GM18502 (cell line): ENCODE results near the gene LTBP3.
A peak's percentile ranks its signal among the peaks of the same experiment; 100 is the strongest.
"Not testable (repeated sequence)": the region's sequence is repeated elsewhere in the genome, so short reads cannot be mapped to it uniquely, and the experiment has no call there.

ENCODE experiments used
- ATAC-seq: cut with Tn5 transposase; IDR thresholded peaks from one replicate; pipeline ENCODE4 v1.9.1; 2021; ENCODE audit warnings: mild to moderate bottlenecking; ENCODE audit not compliant: unreplicated experiment, poor library complexity

LTBP3 gene

DNA sequence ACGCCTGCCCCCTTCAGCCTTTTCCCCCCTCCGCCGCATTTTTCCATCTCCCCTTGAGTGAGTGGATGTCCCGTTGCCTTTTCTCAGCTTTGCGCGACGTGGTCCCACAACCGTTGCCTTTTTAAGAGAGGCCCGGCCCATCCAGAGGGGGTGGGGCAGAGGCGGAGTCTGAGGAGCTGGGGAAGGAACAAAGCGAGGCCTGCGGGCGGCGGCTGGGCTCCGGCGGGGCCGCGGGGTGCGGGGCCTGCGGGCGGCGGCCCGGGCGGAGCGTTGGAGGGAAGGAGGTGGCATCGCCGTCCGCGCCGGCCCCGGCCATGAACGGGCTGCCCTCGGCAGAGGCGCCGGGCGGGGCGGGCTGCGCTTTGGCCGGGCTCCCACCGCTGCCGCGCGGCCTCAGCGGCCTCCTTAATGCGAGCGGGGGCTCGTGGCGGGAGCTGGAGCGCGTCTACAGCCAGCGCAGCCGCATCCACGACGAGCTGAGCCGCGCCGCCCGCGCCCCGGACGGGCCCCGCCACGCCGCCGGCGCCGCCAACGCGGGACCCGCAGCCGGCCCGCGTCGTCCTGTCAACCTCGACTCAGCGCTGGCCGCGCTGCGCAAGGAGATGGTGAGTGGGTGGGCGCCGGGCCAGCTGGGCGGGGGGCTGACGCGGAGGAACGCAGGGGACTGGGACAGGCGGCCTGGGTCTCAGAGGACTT, 14.3 kb upstream of the LTBP3 start, which contains the start of gene FAM89B:
TSS of gene FAM89B (plus strand) at position 183 of the 696 bp plus-strand sequence. CDS start at position 315, 132 bp downstream.
- no peak for ATAC-seq

DNA sequence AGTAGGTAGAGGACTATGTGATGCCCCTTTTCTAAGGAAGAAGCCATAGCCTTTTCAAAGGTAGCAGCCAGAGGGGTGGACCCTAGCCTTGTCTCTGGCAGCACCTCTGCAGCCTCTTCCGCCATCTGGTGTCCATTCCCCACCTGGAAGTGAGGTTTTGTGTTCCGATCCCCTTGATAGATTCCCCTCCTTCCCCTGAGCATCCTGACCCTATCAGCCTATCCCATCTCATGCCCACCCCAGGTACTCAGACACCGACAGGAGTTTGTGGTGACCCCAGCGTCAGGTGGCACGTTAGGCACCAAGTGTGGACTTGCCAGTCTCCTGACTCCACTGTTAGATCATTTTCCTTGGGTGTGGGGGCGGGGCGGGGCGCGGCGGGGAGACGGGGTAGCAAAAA, 13.8 kb upstream of the LTBP3 start:
- no peak for ATAC-seq

DNA sequence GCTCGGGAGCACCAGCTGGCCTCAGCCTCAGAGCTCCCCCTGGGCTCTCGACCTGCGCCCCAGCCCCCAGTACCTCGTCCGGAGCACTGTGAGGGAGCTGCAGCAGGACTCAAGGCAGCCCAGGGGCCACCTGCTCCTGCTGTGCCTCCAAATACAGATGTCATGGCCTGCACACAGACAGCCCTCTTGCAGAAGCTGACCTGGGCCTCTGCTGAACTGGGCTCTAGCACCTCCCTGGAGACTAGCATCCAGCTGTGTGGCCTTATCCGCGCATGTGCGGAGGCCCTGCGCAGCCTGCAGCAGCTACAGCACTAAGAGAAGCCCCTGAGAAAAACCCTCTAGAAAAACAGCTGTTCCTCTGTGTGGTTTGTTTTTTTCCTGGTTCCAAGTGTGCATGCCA, 13.3 kb upstream of the LTBP3 start:
- no peak for ATAC-seq

DNA sequence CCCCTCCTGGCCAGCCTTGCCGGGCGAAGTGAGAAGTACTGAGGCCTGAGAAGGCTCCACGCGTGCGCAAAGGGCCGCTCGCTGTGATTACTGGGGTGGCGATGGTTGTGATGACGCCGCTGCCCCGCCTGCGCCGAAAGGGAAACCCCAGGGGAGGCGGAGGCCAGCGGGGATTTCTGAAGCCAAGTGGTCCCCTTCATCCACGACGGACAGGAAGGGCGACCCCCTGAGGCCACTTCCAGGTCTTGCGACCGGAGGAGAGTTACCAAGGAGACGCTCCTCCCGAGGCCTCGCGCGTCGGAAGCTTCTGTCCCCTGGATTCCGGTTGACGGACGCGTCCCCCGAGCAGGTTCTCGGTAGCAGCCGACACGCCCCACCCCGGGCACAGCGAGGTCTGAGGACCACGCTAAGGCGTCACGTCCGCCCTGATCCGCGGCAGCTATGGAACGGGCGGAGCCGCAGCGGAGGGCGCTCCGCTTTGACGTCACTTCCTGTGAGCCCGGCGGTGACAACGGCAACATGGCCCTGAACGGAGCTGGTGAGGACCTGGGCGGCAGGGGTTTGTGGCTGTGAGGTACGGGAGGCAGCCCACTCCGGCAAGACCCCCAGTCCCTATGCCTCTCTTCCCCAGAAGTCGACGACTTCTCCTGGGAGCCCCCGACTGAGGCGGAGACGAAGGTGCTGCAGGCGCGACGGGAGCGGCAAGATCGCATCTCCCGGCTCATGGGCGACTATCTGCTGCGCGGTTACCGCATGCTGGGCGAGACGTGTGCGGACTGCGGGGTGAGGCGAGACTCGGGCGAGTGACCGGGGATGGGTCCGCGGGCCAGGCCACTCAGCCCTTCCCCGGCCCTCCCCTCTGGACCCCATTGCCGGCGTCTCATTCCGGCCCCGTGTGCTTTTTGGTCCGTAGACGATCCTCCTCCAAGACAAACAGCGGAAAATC, 12.1 kb upstream of the LTBP3 start, which contains the start of gene ZNRD2:
TSS of gene ZNRD2 (plus strand) at position 505 of the 946 bp plus-strand sequence. CDS start at position 520, 15 bp downstream.
- peak; percentile 63 for ATAC-seq

DNA sequence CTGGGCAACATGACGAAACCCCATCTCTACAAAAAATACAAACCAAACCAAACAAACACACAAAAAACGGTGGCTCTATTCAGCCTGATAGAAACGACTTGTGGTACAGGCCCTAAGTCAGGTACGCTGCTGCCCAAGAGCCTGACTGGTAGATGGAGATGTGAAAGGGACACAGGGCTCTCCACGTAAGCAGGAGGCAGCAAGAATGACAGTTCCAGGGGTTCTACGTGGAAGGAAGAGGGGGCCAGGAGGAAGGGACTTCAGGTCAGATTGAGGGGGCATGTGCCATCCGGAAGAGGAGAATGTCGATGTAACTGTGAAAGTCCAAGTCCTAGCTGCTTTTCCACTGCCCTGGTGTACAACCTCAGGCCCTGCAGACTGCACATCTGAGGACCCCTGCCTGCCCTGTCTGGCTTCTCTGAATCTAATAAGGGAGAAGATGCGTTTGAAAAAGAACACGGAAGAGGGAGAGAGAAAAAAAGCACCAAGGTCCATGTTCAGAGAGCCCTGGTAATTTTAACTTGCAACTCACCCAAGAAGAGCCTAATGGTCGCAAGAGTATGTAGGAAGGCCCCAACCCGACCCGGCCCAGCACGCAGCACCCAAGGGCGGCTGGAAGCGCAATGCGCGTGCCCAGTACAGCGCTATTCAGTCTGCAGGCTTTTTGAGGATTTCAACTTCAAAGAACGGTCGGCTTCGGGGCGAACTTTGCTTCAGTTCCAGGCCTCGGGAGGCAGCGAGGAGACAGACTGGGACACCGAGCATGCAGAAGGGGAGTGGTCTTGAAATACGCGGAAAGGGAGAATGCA, 11.2 kb upstream of the LTBP3 start:
- ATAC-seq: peak; percentile 2

DNA sequence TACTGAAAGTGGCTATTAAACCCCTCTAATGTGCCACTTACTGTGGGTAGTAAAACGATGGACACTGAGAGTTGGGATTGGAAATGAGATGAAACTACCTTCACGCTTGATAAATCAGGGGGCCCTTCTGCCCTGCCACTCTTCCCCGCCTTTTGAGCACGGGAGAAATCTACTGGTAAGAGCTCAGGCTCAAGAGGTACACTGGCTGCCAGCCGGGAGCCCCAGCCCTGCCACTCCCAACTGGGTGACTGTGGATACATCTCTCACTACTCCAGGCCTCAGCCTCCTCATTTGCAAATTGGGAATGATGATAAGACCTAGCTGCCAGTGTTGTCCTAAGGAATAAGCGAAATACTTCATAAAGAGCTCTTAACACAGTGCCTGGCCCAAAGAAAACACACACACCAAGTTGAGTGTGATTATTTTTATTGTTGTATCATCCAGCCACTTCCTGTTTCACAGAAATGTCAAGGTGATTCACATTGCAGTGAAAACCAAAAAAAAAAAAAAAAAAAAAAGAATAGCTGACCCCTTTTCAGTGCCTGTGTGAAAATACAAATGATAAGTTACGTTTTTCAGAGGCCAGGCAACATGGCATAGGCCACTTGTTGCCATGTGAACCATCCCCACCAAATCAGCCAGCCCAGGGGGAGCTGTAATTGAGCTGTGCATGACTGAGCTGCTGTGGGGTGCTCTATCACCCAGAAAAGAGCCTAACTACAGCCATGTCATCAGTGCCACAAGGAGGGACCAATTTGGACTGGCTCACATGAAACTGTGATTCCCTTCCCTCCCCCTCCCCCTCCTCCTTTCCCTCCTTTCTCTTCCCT, 7.7 kb upstream of the LTBP3 start:
- no peak for ATAC-seq

DNA sequence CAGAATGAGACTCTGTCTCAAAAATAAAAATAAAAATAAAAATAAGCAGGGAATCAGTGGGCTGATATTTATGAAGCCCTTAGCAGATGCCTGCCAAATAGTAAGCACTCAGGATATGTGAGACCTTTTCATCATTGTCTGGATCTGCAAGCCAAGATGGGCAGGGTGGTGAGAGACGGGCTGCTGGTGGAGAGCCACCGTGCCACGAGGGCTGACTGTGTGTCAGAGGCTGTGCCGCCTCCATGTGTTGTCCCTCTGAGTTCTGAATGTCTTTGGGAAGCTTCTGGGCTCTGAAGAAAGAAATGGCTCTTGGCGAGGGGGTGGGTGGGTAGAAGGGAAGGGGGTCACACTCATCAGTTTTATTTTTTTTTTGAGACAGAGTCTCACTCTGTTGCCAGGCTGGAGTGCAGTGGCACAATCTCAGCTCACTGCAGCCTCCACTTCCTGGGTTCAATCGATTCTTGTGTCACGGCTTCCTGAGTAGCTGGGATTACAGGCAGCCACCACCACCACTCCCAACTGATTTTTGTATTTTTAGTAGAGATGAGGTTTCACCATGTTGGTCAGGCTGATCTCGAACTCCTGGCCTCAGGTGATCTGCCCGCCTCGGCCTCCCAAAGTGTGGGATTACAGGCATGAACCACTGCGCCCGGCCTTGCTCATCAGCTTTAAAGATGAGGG, 6.9 kb upstream of the LTBP3 start:
- not testable (repeated sequence) for ATAC-seq

DNA sequence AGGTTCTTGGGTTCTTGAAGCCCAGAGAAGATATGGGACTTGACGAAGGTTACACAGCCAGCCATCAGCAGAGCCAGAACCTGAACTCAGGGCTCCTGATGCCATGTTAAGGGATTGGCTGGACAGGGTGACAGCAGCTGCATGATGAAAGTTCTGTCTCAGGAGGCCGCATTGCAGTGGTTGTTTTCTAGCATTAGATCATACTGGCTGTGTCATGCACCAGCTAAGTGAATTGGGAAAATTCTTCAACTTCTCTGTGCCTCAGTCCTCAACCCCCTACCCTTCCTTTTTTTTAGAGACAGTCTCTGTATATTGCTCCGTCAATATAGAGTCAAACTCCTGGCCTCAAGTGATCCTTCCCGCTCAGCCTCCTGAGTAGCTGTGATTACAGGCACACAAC, 5.4 kb upstream of the LTBP3 start:
- ATAC-seq: no peak

DNA sequence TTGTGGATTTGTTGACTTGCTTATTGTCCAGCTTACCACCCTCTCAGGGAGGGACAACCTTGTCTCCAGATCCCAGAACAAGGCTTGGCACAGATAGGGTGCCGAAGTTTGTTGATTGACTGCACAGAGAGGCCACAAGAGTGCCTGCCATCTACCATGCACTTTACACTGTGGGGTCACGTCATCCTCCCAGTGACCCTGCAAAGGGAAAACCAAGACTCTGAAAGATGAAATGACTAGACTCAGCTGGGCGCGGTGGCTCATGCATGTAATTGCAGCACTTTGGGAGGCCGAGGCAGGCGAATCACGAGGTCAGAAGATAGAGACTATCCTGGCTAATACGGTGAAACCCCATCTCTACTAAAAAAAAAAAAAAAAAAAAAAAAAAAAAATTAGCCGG, 4.6 kb upstream of the LTBP3 start:
- no peak for ATAC-seq

DNA sequence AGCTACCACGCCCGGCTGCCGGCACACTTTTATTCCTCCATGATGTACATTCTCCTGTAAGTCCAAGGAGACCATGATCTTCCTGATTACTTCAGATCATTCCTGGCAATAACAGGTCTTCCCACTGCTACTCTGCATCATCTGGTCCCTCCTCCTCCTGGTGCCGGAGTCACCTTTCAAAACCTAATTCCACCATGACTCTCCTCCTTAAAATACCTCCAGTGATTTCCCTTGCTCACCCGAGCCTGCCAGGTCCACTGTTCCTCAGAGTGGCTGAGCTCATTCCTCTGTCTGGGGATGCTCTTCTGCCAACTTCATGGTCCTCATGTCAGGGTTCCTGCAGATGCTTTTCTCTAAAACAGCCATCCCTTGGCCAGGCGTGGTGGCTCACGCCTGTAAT, 3.9 kb upstream of the LTBP3 start:
- ATAC-seq: no peak

DNA sequence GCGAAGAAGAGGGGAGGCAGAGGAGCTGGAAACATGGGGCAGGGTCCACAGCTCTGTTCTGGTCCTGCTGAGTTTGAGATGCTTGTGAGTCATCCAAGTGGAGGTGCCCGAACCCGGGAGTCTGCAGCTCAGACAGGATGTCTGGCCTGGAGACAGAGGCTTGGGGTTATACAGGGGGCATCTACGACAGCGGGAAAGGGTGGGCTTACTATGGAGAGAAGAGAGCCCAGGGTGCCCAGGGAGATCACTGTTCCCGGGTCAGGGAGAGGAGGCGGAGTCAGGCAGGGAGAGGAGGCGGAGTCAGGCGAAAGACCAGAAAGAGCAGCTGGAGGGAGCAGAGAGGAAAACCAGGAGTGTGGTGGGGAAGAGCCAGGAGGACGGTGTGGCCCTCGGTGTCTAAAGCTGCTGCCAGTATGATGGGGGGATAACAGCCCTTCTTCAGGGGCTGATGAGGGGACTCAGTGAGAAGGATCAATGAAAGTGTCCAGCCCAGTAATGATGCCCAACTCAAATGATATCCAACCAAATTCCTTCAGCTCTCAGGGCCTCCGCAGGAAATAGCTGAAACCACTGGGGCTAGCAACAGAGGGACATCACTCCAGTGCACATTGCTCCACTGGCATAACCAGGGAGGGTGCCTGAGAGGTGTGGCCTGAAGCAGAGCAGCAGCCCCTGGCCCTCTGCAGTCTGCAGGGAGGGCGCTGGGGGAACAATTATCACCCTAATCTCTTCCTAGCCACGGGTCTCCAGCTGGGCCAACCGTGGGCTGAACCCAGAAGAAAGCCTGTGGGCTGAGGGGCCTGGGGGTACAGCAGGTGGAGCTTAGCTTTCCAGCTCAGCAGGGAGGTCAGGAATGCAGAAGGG, 2.6 kb upstream of the LTBP3 start:
- ATAC-seq: no peak

DNA sequence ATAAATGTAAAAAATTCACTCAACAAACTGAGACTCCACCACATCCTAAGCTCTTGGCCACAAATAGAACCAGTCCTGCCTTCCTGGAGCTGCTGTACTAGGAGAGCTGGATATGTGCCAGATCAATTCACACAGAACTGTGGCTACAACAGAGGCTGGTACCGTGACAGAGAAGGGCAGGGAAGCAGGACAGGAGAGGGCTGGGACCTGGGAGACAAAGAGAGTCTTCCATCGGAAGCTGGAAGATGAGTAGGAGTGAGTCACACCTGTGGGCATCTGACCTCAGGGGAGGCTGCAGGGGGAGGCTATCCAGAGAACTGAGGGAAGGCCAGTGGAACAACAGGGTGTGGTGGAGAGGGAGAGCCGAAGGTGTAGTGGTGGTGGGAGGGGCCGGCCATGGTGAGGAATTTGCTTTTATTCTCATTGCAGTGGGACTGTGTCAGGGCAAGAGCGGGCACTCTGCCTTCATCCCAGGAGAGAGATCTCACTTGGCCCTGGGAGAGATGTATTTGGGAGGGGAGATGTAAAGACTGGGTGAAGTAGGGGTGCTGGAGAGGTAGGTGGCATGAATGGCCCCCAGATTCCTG, 1.9 kb upstream of the LTBP3 start:
- ATAC-seq: no peak

DNA sequence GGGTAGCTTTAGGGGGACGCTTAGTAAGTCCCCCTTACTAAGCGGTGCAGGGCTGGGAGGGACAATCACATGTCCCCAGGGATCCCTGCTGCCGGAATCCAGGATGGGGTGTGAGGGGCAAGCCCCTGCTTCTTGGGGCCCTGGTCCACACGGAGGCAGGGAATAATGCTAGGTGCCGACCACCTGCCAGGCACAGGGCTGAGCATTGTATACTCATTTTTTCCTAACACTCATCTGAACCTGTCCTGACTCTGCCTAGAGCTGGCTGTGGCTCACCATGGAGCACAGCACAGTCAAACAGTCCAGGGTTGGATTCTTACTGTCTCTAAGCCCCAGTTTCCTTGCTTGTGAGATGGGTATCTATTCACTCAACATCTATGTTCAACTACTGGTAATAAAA, 1.4 kb upstream of the LTBP3 start:
- no peak for ATAC-seq

DNA sequence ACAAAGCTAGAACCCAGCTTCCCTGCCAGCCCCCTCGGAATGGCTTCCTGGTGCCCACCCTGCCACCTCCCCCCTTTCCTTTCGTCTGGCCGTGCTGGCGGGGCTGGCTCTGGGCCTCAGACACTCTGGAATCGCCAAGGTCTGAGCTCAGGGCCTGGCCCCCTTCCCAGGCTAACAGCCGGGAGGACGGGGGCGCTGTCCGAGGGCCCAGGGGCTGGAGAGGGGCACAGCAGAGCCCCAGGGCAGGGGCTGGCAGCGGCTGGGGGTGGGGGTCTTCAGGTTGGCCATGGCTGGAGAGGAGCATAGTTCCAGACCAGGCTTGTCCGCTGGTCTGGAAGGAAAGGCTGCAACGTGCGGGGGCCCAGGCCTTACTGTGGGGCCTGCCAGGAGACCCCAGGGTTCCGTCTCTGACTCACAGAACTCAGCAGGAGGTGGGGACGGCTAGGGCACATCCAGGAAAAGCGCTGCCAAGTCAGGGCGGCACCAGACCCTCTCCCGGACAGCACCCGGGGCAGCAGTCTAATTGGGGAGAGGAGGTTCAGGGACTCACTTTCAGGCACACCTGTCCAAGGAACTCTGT, 861 bp upstream of the LTBP3 start:
- no peak for ATAC-seq

DNA sequence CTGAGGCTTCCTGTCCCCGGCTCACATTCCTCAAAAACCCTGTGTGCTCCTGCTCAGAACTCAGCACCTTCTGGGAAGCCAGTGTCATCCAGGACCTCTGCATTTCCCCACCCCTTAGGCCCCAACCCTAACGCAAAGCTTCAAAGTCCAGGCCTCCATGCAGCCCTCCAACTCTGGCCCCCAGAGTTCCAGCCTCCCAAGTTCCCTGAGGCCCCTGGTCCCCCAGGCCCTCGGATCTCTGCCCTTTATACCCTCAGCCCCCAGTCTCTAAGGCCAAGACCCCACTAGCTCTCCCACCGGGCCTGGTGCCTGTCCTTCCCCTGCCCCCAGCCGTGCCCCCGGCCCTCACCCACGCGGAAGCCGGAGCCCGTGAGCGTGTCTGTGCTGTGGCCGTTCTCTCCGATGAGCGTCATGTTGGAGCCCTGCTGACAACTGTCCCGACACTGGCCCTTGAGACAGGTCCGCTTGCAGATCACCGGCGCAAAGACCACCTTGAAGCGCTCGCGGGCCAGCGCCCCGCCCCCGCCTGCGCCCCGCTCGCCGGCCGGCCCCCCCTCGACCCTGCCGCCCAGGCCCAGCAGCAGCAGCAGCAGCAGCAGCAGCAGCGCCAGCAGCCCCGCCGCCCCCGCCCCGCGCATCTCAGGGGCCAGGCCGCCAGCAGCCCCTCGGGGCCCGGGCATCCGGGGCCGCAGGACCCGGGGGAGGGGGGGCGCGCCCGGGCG, 718 bp downstream of the LTBP3 start:
- ATAC-seq: no peak

DNA sequence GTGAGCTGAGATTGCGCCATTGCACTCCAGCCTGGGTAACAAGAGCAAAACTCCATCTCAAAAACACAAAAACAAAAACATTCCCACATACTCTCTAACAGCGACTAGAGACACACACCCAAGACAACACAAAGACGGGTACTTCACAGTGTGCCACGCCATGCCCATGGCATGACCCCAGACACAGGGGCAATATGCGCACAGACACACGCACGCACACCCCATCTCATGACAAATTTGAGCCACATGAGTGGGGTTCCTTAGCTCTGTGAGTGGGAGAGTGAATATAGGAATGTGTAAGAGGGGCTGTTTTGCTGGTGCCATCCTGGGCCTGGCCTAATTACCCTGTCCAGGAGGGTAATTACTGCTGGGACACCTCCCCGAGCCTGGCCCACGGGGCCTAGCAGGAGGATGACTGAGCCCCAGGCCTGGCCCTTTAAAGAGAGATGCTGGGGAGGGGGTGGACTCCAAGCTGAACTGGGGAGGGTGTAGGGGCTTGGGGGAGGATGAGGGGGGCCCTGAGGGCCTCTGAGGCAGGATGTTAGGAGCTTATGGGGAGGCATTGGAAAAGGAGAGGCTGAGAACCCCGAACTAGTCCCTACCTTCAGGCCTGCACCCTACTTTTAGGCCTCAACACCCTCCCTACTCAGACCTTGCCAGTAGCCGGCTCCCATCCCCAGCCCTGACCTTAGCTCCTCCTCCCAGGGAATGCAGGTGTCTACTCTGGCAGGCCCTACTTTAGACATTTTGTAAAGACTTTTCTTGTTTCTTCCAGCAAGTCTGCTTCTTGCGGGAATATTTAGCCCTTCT, 1.5 kb downstream of the LTBP3 start:
- no peak for ATAC-seq
